A549 treated with CORT108297 at 1 μM for 4 hours (cell line): ENCODE results near the gene PLA2G12B. TPM values are rescaled to one million over a fixed set of nuclear protein-coding genes. Genes with fewer than 3 reads are reported as not detected.

Experiments
- total RNA-seq: library from RNA; stranded (reverse); fragments of 200-300 nt; extraction: Qiagen RNA extraction; gene quantifications from 5 replicates; pipeline ENCODE4 v1.2.3, GENCODE V29; 2022

The PLA2G12B gene, protein sequence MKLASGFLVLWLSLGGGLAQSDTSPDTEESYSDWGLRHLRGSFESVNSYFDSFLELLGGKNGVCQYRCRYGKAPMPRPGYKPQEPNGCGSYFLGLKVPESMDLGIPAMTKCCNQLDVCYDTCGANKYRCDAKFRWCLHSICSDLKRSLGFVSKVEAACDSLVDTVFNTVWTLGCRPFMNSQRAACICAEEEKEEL
- not detected in 5 replicates for total RNA-seq

DNA sequence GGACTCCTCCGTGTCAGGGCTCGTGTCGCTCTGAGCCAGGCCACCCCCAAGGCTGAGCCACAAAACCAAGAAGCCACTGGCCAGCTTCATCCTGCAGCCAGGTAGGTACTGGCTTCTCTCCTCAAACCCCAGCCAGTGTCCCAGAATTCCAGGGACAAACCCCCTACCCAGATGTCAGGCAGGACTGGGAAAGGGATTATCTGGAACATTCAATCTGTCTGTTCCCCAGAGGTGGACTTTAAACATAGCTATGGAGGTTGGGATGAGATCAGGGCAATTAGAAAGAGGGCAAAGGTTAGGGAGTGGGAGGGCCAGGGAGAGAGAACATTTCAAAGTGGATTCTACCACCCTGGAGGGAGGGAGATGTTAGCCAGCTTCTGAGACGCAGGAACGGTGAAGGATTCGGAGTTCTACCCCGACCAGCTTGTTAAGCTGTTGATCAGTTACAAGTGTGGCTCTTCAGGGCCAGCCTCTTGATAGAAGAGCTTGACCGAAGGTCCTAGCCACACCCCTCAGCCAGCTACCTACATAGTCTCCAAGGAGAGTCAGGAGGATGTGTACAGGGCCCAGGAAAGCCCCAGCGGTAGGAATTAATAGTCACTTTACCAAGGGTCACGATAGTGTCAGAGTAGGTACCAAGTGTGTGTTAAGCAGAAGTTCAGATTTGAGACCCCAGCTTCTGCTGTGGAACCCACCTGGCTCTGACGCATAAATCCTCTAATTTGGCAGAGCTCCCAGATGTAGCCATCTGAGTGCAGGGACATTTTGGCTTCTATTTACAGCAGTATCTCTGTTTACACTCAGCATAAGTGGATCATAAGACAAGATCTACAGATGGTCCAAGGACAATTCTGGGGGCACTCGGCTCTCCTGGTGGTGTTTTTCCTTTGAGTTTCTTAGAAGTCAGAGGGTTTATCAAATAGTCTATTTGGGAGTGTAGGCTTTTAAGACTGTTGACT, at the start of gene PLA2G12B:
Gene PLA2G12B, minus strand, starts transcription at position 211 of the 959 bp plus-strand sequence. Its CDS starts 121 bp downstream, at position 90.

DNA sequence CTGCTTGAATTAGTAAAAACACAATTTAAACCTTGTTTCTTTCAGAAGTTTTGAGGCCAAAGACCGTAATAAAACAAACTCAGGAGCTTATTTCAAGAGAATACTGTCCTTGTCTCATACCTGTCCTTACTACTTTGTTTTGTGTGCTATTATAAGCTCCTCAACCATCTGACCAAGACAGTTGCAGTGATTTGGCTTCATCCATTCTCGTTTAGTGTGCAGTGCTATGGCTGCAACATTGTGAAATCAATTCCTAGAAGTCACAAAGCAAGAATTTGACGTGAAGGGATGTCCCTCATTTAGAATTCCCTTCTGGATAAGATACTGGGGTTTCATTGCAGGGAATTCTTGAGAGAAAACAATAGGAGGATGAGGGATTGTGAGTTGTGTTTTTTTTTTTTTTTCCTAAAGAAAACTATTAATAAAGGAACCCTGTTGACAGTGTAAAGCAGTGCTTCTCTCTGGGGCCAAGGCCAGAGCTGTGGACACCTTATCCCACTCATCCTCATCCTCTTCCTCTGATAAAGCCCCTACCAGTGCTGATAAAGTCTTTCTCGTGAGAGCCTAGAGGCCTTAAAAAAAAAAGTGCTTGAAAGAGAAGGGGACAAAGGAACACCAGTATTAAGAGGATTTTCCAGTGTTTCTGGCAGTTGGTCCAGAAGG, 61.3 kb downstream of the PLA2G12B start, which contains the start of gene OIT3:
Gene OIT3, plus strand, starts transcription at position 604 of the 663 bp plus-strand sequence. CDS start 60 bp downstream, outside the sequence.

Other genes starting within 250 kb of the PLA2G12B start
- 0.05 to 0.07 TPM (median 0.06 TPM) in 3 of 5 replicates, not detected in the others for gene OIT3, start 61.1 kb downstream of the PLA2G12B start, total RNA-seq
- gene P4HA1, start 142.1 kb upstream of the PLA2G12B start, total RNA-seq = 19.0 to 33.1 TPM (median 22.2 TPM) in 5 replicates
- 2.5 to 3.4 TPM (median 3.0 TPM) in 5 replicates for gene NUDT13, start 155.6 kb upstream of the PLA2G12B start, total RNA-seq
- 24.0 to 30.5 TPM (median 25.2 TPM) in 5 replicates for gene ECD, start 213.2 kb upstream of the PLA2G12B start, total RNA-seq
- 6.6 to 7.9 TPM (median 7.1 TPM) in 5 replicates for gene FAM149B1, start 213.3 kb upstream of the PLA2G12B start, total RNA-seq